ENCODE measurements around the gene MAPKAP1.

MAPKAP1 gene

DNA sequence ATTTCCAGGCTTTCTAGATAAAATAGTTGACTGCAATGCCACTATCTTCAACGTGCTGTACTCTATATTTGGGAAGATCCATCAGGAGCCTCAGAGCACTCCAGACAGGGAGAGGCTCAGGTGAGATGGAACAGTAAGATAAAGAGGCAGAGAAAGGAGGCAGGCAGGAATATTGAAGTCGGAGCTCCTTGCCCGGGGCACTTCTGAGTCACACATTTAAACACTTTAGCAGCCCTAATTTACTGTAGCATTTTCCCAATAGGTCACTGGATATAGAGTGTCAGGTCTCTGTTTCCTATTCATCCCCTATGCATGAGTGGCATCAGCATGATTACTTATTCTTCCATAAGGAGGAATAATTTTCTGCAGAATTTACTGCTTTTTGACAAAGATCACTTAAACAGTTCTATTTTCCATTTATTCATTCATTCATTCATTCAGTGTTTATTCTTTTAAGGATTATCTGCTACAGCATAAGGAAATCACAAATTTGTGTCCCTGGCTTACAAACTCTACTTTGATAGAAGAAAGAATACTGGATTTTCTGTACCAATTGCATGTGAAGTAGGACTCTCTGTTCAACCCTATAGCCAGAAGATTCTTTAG, 170.7 kb downstream of the MAPKAP1 start:
- no peak for DNase-seq (ENCODE audit: low read depth in 3 of 3)

DNA sequence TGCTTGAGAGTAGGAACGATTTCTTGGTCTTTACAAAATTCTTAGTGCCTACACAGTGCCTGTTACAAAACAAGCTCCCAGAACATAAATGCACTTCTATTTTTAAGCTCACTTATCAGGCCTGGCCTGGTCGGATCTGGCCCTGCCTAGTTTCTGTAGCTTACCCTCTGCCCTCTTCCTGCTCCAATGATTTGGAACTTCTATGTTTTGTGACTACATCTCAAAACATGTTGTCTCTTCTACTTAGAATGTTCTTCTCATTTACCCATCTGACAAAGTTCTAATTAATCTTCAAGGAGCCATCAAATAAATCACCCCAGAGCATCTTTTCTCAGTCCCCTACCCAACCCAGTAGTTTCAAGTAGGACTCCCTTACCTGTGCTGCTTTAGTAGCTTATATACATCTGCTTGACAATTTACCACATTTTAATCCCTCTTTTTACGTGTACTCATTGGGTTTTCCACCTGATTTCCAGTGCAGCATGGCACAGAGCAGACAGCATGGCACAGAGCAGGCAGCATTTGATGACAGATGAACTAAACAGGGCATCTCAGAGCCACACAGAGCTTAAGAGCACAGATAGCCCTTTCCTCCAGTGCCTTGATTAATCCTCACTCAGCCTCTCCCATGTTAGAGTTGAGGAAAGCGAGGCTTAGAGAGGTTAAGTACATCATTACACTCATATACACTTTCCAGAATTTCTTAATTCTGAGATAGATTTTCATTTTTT, 171.9 kb downstream of the MAPKAP1 start:
- DNase-seq (ENCODE audit: low read depth in 3 of 3): no peak

GRCh38 chr9:125532812-125533594, 174.0 kb downstream of the MAPKAP1 start:
- no peak for DNase-seq (ENCODE audit: low read depth in 3 of 3)

GRCh38 chr9:125532412-125532811, 174.6 kb downstream of the MAPKAP1 start:
- DNase-seq (ENCODE audit: low read depth in 3 of 3): no peak

DNA sequence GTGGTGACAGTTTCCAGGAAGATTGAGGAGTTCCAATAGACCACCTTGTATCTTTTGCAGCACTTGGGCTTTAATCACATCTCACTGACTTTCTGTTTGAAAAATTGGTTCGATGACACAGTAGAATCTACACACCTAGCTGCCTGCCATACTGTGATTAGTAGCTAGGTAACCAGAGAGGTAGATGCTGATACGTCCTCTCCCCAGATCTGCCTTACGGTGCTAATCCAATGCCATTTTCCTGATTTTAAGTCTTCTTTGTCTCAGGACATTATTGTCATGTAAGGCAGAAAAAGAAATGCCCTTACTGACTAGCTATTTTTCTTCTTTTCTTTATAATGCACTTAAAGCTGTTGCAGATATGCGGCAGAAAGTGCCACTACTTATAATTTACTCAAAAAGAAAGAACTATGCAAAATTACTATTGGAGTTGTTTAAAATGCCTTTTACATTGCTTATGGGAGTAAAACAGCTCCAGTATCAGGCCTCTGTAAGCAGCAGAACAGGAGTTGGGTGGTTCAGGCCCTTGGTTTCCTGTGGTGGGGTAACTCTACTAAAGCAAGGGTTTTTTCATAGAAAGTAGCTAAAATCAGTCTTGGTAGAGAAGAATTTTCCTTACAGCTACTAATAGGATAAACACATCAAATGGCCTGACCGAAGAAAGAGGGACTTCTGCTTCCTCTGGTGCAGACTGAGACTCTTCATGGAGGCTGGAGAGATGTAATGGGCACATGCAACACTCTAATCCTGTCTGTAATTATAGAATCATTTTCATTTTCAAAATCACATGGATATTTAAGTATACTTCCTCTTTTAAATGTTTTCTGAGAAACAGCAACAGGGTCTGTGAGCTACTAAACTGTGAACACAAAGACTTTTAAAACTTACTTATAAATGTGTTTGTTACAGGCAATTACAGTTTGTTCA, 177.2 kb downstream of the MAPKAP1 start:
- no peak for DNase-seq (ENCODE audit: low read depth in 3 of 3)

DNA sequence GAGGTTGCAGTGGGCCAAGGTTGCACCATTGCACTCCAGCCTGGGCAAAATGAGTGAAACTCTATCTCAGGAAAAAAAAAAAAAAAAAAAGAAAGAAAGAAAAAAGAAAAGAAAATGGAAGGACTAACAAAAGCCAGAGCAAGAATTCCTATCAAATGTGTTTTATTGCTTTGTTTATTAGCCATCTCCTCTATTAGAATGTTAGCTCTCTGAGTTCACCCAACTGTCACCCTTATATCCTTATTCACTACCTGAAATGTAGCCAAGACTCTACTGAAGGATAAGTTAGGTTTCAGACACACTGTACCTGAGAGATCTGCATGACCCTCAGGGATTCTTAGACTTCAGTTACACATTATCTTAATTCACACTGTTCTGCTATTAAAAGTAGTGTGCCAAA, 177.9 kb downstream of the MAPKAP1 start:
- no peak for DNase-seq (ENCODE audit: low read depth in 3 of 3)

DNA sequence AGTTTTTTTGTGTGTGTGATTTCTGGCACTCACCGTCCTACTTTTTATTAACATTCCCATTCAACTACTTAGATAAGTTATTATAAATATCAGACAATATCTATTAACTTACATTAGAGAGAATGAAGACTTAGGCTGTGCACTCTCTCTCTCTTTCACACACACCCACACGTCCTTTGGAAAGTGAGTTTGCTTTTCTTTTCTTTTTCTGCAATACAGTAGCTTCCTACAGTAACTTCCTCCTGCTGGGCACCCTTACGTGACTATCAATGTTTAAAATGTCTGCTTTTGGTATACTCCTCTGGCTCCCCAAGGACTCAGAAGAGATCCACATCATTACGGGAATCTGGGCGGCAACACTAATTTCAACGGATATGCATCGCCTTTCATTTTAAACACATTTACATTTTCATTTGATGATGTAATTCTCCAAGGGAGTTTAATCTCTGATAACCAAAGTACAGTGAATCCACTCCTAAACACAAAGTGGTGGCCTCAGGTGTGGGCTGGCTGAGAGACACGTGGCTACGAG, 179.5 kb downstream of the MAPKAP1 start:
- no peak for DNase-seq (ENCODE audit: low read depth in 3 of 3)

DNA sequence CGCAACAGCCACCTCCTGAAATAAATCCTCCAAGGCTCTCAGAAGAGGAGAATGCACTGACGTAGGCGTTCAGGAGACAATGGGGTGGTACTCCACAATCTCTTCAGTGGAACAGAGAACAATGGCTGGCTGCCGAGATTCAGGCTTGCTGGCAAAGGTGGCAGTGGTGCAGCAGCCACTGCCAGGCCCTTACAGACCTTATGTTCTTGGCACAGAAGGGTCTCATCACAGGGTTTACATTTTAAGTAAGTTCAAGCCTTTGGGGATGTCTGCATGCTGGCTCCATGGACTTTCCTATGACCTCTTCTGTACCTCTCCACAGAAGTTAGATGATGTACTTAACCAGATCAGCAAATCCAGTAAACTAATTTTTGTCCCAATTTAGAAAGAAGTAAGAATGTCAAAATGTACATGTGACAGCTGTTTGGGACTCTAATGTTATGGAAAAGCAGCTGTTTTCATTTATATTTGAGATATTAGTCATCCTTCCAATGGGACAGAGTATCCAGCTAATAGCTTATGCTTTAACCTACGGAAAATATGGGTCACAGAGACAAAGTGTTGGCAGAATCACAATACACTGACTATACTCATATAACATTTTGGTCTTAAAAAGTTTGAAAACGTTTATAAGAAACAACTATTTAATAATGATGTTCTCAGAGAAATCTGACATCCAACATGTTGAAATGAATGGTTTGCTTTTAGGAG, 180.9 kb downstream of the MAPKAP1 start:
- no peak for DNase-seq (ENCODE audit: low read depth in 3 of 3)

GRCh38 chr9:125524583-125525355, 182.2 kb downstream of the MAPKAP1 start:
- no peak for DNase-seq (ENCODE audit: low read depth in 3 of 3)

DNA sequence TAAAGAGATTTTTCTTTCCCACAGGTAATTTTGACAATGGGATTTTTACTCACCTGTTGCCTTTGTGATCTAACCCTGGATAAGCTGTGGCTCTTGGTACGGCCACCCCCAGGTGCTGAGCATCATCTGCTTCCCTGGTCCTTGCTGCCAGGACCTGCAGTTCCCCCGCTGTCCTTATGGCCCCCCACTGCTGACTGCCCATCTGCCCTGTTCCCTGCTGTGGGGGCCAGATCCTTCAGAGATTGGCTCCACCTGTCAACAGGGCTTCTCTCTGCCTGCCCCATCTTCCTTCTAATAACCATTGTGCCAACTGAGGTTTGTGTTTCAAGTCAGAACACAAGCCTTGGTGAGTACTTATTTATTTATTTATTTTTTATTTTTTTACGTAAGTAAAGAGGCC, 183.3 kb downstream of the MAPKAP1 start:
- no peak for DNase-seq (ENCODE audit: low read depth in 3 of 3)

- DNase-seq (ENCODE audit: low read depth in 3 of 3): no peak
Measured at GRCh38 chr9:125522328-125522725, 184.7 kb downstream of the MAPKAP1 start.

DNA sequence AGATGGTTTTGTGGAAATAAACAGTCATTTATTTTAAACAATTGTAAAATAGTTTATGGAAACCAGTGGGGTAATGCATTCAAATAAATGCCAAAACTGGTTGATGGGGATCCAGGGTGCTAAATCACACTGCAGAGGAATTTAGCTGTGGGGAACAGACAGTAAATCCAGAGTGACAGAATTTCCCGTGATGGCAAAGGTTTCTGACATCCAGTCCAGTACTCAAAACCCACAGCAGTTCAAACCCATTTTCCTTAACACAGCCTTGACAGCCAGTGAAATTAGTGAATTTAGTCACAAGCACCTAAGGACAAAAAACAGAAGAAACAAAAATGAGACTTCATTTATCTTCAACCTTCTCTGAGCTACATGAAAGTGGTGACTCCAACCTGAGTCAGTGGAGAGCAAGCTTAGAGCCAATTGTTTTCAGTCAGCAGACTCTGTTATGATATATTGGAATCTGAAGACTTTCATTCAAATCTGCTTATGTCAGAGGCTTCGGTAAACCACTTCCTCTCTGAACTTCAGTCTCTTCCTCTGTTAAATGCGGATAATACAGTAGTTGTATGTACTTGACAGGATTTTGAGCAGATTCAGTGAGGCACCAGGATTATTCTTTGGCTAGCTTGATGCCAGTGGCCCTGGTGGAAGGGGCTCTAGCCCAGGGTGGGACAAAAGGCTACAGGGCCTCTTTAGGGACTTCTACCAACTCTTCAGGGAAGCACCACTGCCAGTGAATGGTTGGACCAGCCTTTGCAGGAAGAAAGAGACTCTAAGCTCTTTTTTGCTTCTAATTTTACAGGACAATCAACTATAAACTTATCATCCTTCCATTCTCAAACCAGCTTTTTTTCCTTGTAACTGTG, 185.3 kb downstream of the MAPKAP1 start:
- peak; percentile 7 to 45 (median 20) for DNase-seq (ENCODE audit: low read depth in 3 of 3)

DNA sequence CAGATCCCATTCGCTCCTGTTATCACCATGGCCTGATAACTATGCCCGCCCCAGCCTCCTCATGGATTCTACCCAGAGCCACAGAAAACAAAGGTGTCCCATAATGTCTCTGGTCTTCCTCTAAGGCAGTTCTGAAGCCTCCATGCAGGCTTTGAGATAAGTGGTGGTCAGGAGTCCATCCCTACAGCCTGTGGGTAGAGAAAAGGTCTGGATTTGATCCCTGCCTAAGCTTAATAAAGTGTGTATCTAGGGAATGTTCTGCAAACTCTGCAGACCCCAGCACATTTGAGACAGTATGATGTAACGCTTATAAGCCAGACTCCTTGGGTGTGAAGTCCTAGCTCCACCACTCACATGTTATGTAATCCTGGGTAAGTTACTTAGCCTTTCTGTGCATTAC, 187.3 kb downstream of the MAPKAP1 start:
- no peak for DNase-seq (ENCODE audit: low read depth in 3 of 3)

DNA sequence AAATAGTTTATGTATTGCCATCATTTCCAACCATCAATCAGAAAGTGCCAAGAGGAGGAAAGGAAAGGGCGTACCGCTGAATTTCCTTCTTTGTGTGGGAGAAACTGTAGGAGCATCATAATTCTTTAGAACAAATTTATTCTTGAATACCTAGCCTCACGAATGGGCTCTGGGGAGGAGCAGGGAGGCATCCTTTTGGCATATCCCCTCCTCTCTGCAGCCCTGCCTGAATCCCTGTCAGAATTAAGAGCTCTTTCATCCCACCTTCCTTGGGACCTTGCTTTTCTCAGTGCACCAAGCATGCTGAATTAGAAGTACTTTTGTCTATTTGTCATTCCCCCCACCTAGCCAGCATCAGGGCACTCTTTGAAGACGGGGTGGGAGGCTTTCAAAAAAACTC, 189.4 kb downstream of the MAPKAP1 start:
- no peak for DNase-seq (ENCODE audit: low read depth in 3 of 3)

GRCh38 chr9:125515983-125516940, 190.7 kb downstream of the MAPKAP1 start:
- no peak for DNase-seq (ENCODE audit: low read depth in 3 of 3)

- DNase-seq (ENCODE audit: low read depth in 3 of 3): no peak
Measured at GRCh38 chr9:125515281-125515680, 191.7 kb downstream of the MAPKAP1 start.

- no peak for DNase-seq (ENCODE audit: low read depth in 3 of 3)
Measured at GRCh38 chr9:125514468-125514867, 192.5 kb downstream of the MAPKAP1 start.

Data from stimulated activated CD4-positive, alpha-beta T cell treated with anti-CD3 and anti-CD28 coated beads, TNF-alpha, amount 100 ng/mL, for 24 hours (primary cell).